Measurements from ENCODE around the gene DDX31. TPM values are rescaled to one million over a fixed set of nuclear protein-coding genes. Genes with fewer than 3 reads are reported as not detected.

The DDX31 gene
- total RNA-seq, 1 experiment from 2014 or later, result 28.4 TPM

DNA sequence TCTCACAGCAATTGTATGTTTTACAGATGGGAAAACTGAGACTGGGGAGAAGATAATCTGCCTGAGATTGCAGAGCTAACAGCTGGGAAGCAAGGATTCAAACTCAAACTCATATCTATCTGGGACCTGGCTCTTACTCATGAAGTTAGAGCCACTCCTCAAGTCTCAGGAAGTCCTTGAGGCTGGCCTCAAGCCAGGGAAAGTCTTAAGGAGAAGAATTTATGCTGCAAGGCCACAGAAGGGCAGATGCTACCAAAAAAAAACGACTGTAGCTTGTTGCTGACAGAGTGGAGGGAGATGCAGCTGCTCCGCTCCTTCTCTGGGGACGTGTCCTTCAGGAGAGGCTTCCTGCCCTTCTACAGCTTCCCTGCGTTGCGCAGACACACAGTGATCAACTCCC, 47.6 kb downstream of the DDX31 start:
- Histone ChIP-seq H3K27ac (ENCODE audit: insufficient read length, low read depth, low read length) (no peak overlapping the region), H3K4me2 (ENCODE audit: insufficient read depth, insufficient read length, low read length) (no peak overlapping the region), H3K4me1 (ENCODE audit: insufficient read depth, low read length) (no peaks in the 10 kb centered on the region), H2BK5ac (ENCODE audit: insufficient read length, low read length) (no peak overlapping the region), H3K9me3 (ENCODE audit: control insufficient read depth, low read depth, low read length) (no peaks in the 10 kb centered on the region), H2BK15ac (ENCODE audit: low read depth, low read length) (no peak overlapping the region), H3K4ac (ENCODE audit: low read depth, low read length) (no peak overlapping the region), H4K91ac (ENCODE audit: insufficient read length, low read depth, low read length) (no peak overlapping the region), H2BK12ac (ENCODE audit: insufficient read length, low read depth, low read length) (no peak overlapping the region), H2BK20ac (ENCODE audit: low read depth, low read length, poor library complexity, severe bottlenecking) (no peak overlapping the region), H3K18ac (ENCODE audit: insufficient read length, low read depth, low read length) (no peak overlapping the region), H3K23ac (ENCODE audit: insufficient read length, low read depth, low read length) (no peak overlapping the region), H3K9ac (ENCODE audit: extremely low read depth, insufficient read length, low read length) (no peak overlapping the region), H3K79me1 (ENCODE audit: insufficient read depth, low read depth, low read length, poor library complexity, severe bottlenecking) (no peaks in the 10 kb centered on the region), H3K14ac (ENCODE audit: insufficient read depth, low read length) (no peak overlapping the region), H3T11ph (ENCODE audit: low read length) (no peak overlapping the region), H4K5ac (ENCODE audit: insufficient read length, low read depth, low read length) (no peak overlapping the region), H4K8ac (replicated peaks; ENCODE audit: insufficient read length, low read depth, low read length) (no peak overlapping the region), H3K56ac (ENCODE audit: insufficient read length, low read depth, low read length) (no peak overlapping the region), H2BK120ac (ENCODE audit: low read depth, low read length, poor library complexity, severe bottlenecking) (no peak overlapping the region), H2AK5ac (ENCODE audit: insufficient read length, low read length) (no peak overlapping the region), H3K27me3 (ENCODE audit: insufficient read depth, low read length) (no peaks in the 10 kb centered on the region), H3K79me2 (ENCODE audit: insufficient read depth, low read length) (no peaks in the 10 kb centered on the region), H4K20me1 (ENCODE audit: control insufficient read depth, insufficient read depth, insufficient read length) (no peaks in the 10 kb centered on the region), H2AFZ (ENCODE audit: low read length) (no peak overlapping the region), H3K23me2 (ENCODE audit: insufficient read length, low read depth, low read length, poor library complexity, severe bottlenecking) (no peaks in the 10 kb centered on the region)
- TF ChIP-seq, protein P1, sequence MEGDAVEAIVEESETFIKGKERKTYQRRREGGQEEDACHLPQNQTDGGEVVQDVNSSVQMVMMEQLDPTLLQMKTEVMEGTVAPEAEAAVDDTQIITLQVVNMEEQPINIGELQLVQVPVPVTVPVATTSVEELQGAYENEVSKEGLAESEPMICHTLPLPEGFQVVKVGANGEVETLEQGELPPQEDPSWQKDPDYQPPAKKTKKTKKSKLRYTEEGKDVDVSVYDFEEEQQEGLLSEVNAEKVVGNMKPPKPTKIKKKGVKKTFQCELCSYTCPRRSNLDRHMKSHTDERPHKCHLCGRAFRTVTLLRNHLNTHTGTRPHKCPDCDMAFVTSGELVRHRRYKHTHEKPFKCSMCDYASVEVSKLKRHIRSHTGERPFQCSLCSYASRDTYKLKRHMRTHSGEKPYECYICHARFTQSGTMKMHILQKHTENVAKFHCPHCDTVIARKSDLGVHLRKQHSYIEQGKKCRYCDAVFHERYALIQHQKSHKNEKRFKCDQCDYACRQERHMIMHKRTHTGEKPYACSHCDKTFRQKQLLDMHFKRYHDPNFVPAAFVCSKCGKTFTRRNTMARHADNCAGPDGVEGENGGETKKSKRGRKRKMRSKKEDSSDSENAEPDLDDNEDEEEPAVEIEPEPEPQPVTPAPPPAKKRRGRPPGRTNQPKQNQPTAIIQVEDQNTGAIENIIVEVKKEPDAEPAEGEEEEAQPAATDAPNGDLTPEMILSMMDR (conservative IDR thresholded peaks at IDR 0.05), result no peak
- H3K27me3 Mint-ChIP-seq (ENCODE audit: low read depth), result no peaks in the 10 kb centered on the region
- no peak for DNase-seq
- H3K9me3 Mint-ChIP-seq, result no peaks in the 10 kb centered on the region
- no peak overlapping the region for H3K4me3 Mint-ChIP-seq
- H3K36me3 Mint-ChIP-seq (ENCODE audit: insufficient read depth in 1 of 3, low read depth in 3 of 3), result peaks cover 12 to 55% (median 23%) of the 10 kb centered on the region in 3 experiments; a peak in 6 of 7 replicates
- H3K4me1 Mint-ChIP-seq, result peaks cover 0 to 17% of the 10 kb centered on the region in 2 experiments; a peak in 1 of 4 replicates
- WGBS (ENCODE audit: extremely low coverage, insufficient read length, low lambda C conversion rate), result no CpG with 5 or more reads among the region's 5 CpGs
- H3K27ac Mint-ChIP-seq, result no peak overlapping the region
